CD14-positive monocyte (primary cell): ENCODE results near the gene TTPAL. TPM values are rescaled to one million over a fixed set of nuclear protein-coding genes. Genes with fewer than 3 reads are reported as not detected.

Experiments used
- DNase-seq, 3 donors: peaks; one replicate each; pipeline ENCODE4 v3.0.0-alpha.2; 2011 to 2022
- H2AFZ ChIP-seq: 2 replicates; pipeline ENCODE4 v1.6.0; 2012; ENCODE audit warnings: mild to moderate bottlenecking, low read depth, low read length, inconsistent platforms; ENCODE audit not compliant: insufficient read depth, poor library complexity, severe bottlenecking
- H3K27ac ChIP-seq, 2 donors: 1 replicate in 1 of 2; 2 replicates in 1 of 2; pipeline ENCODE4 v1.5.1; 2012 to 2013; ENCODE audit warnings: low read length in 2 of 2, control low read depth in 1 of 2, inconsistent platforms in 1 of 2, low read depth in 1 of 2, mild to moderate bottlenecking in 1 of 2
- H3K27me3 ChIP-seq, 2 donors: one replicate each; pipeline versions ENCODE4 v1.6.0 to v1.6.1; 2011 to 2013; ENCODE audit warnings: low read length in 2 of 2; ENCODE audit not compliant: control insufficient read depth in 2 of 2, insufficient read depth in 2 of 2
- H3K36me3 ChIP-seq, 2 donors: replicated peaks in 1 of 2; 1 replicate in 1 of 2; 2 replicates in 1 of 2; pipeline versions ENCODE4 v1.5.1 to v1.6.1; 2012 to 2013; ENCODE audit warnings: low read length in 2 of 2, control low read depth in 1 of 2, inconsistent platforms in 1 of 2, mild to moderate bottlenecking in 1 of 2; ENCODE audit not compliant: insufficient read depth in 2 of 2, control insufficient read depth in 1 of 2
- H3K4me1 ChIP-seq, 2 donors: 1 replicate in 1 of 2; 2 replicates in 1 of 2; pipeline versions ENCODE4 v1.5.1 to v1.6.1; 2012 to 2013; ENCODE audit warnings: low read length in 2 of 2, control low read depth in 1 of 2, inconsistent platforms in 1 of 2, mild to moderate bottlenecking in 1 of 2, moderate library complexity in 1 of 2; ENCODE audit not compliant: insufficient read depth in 2 of 2, control insufficient read depth in 1 of 2
- H3K4me2 ChIP-seq: replicated peaks from 2 replicates; pipeline ENCODE3; 2012; ENCODE audit warnings: low read length, moderate library complexity, mild to moderate bottlenecking; ENCODE audit not compliant: poor library complexity, severe bottlenecking; ENCODE audit errors: extremely low read depth
- H3K4me3 ChIP-seq, 3 experiments: fragments of 200-600 bp in 1 of 3; sonication (generic) in 1 of 3; replicated peaks in 1 of 3; 1 replicate in 2 of 3; 2 replicates in 1 of 3; pipeline ENCODE4 v1.5.1; 2011 to 2013; ENCODE audit warnings: low read length in 3 of 3, mild to moderate bottlenecking in 3 of 3, control low read depth in 2 of 3, low read depth in 2 of 3, inconsistent platforms in 1 of 3, moderate library complexity in 1 of 3
- H3K79me2 ChIP-seq: 2 replicates; pipeline ENCODE4 v1.6.0; 2012; ENCODE audit warnings: mild to moderate bottlenecking, control low read depth, inconsistent platforms, low read length, moderate library complexity; ENCODE audit not compliant: insufficient read depth
- H3K9ac ChIP-seq: 2 replicates; pipeline ENCODE4 v1.6.0; 2017; ENCODE audit warnings: low read length, mild to moderate bottlenecking; ENCODE audit not compliant: insufficient read depth, poor library complexity, severe bottlenecking
- H3K9me3 ChIP-seq, 2 donors: replicated peaks in 1 of 2; 1 replicate in 1 of 2; 2 replicates in 1 of 2; pipeline versions ENCODE4 v1.5.1 to v1.6.1; 2012 to 2013; ENCODE audit warnings: low read length in 2 of 2, control low read depth in 1 of 2; ENCODE audit not compliant: control insufficient read depth in 1 of 2, insufficient read depth in 1 of 2
- H4K20me1 ChIP-seq: 2 replicates; pipeline ENCODE4 v1.6.0; 2012; ENCODE audit warnings: mild to moderate bottlenecking, low read length, control low read depth, moderate library complexity; ENCODE audit not compliant: insufficient read depth
- H3K27ac Mint-ChIP-seq, 7 donors: one replicate each; pipeline ENCODE4 v1.8.0; 2020; ENCODE audit warnings: mild to moderate bottlenecking in 7 of 7, mixed read lengths in 7 of 7, moderate library complexity in 6 of 7, inconsistent platforms in 2 of 7
- H3K27me3 Mint-ChIP-seq, 3 donors: one replicate each; pipeline ENCODE4 v1.8.0; 2021 to 2022; ENCODE audit warnings: low read depth in 3 of 3, mild to moderate bottlenecking in 3 of 3, mixed read lengths in 3 of 3, moderate library complexity in 3 of 3, inconsistent platforms in 1 of 3
- H3K36me3 Mint-ChIP-seq, 2 donors: one replicate each; pipeline ENCODE4 v1.8.0; 2020; ENCODE audit warnings: mixed read lengths in 2 of 2, inconsistent platforms in 1 of 2, mild to moderate bottlenecking in 1 of 2
- H3K4me1 Mint-ChIP-seq: one replicate; pipeline ENCODE4 v1.8.0; 2020; ENCODE audit warnings: mild to moderate bottlenecking, mixed read lengths
- H3K4me3 Mint-ChIP-seq, 2 donors: one replicate each; pipeline ENCODE4 v1.8.0; 2020; ENCODE audit warnings: mild to moderate bottlenecking in 2 of 2, mixed read lengths in 2 of 2, moderate library complexity in 1 of 2
- H3K9me3 Mint-ChIP-seq, 7 donors: one replicate each; pipeline ENCODE4 v1.8.0; 2020 to 2022; ENCODE audit warnings: mixed read lengths in 7 of 7, mild to moderate bottlenecking in 6 of 7, moderate library complexity in 6 of 7, inconsistent platforms in 2 of 7
- CTCF ChIP-seq: fragments of 200-600 bp; IDR thresholded peaks from one replicate; pipeline ENCODE4 v1.8.0; 2022; ENCODE audit warnings: antibody characterized with exemption, mild to moderate bottlenecking
- WGBS: methylation state at CpG from one replicate; pipeline ENCODE4 v1.1.5; 2013; ENCODE audit warnings: missing lambda C conversion rate; ENCODE audit not compliant: insufficient coverage; 5-methylcytosine and 5-hydroxymethylcytosine counted together
- intact Hi-C, 2 donors: fragments of 100-400 bp; cut with micrococcal nuclease; formaldehyde crosslinking; loops; one replicate each; pipeline versions ENCODE4 v1.15.0 to v1.15.1; 2023
- polyA plus RNA-seq, 3 donors: library from polyadenylated mRNA; depleted of rRNA in 1 of 3; unstranded in 2 of 3; stranded (reverse) in 1 of 3; fragments of 300-500 nt in 2 of 3; fragments of >200 nt in 1 of 3; fragmentation: Illumina TruSeq in 2 of 3; gene quantifications; 1 replicate in 2 of 3; 2 replicates in 1 of 3; pipeline ENCODE4 v1.2.3, GENCODE V29; 2012 to 2021

Gene TTPAL
- polyA plus RNA-seq, 3 donors, result 1.5 to 4.9 (median 3.0) TPM

- Histone ChIP-seq H3K27ac (no peak overlapping the region), H3K9ac (no peak overlapping the region), H3K27me3 (no peaks in the 10 kb centered on the region), H2AFZ (no peak overlapping the region), H3K4me2 (no peak overlapping the region), H4K20me1 (no peaks in the 10 kb centered on the region), H3K4me1 (no peaks in the 10 kb centered on the region), H3K4me3 (no peak overlapping the region), H3K36me3 (no peaks in the 10 kb centered on the region), H3K79me2 (no peaks in the 10 kb centered on the region), H3K9me3 (no peaks in the 10 kb centered on the region)
- peaks cover 0 to 1% (median 0%) of the 10 kb centered on the region in 7 donors for H3K9me3 Mint-ChIP-seq
- intact Hi-C loops, result no loop called here
- H3K4me3 Mint-ChIP-seq, result no peak overlapping the region
- TF ChIP-seq CTCF, result no peak
- WGBS, result 86% methylated on average over 1 of the region's 4 CpGs
- H3K36me3 Mint-ChIP-seq, result no peaks in the 10 kb centered on the region
- no peak for DNase-seq
- H3K27me3 Mint-ChIP-seq, result peaks cover 6 to 13% (median 10%) of the 10 kb centered on the region in 3 donors
- H3K27ac Mint-ChIP-seq, result no peak overlapping the region
- H3K4me1 Mint-ChIP-seq, result peaks cover 8% of the 10 kb centered on the region
These were observed 44.6 kb upstream of the TTPAL start for GRCh38 chr20:44431118-44431501.

DNA sequence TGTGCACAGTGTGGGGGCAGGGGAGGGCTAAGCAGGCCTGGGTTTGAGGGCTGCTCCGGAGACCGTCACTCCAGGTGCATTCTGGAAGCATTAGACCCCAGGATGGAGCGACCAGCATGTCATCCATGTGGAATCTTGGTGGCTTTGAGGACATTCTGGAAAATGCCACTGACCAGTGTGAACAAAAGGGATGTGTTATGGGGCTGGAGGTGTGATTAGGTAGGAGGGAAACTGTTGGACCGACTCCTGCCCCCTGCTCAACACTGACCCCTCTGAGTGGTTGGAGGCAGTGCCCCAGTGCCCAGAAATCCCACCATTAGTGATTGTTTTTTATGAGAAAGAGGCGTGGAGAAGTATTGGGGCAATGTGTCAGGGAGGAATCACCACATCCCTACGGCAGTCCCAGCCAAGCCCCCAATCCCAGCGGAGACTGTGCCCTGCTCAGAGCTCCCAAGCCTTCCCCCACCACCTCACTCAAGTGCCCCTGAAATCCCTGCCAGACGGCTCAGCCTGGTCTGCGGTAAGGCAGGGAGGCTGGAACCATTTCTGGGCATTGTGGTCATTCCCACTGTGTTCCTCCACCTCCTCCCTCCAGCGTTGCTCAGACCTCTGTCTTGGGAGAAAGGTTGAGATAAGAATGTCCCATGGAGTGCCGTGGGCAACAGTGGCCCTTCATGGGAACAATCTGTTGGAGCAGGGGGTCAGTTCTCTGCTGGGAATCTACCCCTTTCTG lies 44.0 kb upstream of the TTPAL start:
- intact Hi-C loops, result no loop called here
- no peak overlapping the region for H3K27ac Mint-ChIP-seq
- H3K4me3 Mint-ChIP-seq, result no peak overlapping the region
- no peak for TF ChIP-seq CTCF
- Histone ChIP-seq H3K79me2 (no peaks in the 10 kb centered on the region), H2AFZ (no peak overlapping the region), H3K9me3 (no peaks in the 10 kb centered on the region), H3K4me1 (no peaks in the 10 kb centered on the region), H3K27me3 (no peaks in the 10 kb centered on the region), H3K4me3 (no peak overlapping the region), H3K36me3 (no peaks in the 10 kb centered on the region), H3K27ac (no peak overlapping the region), H3K9ac (no peak overlapping the region), H4K20me1 (no peaks in the 10 kb centered on the region), H3K4me2 (no peak overlapping the region)
- peaks cover 0 to 1% (median 0%) of the 10 kb centered on the region in 7 donors for H3K9me3 Mint-ChIP-seq
- H3K36me3 Mint-ChIP-seq, result no peaks in the 10 kb centered on the region
- peaks cover 11% of the 10 kb centered on the region for H3K4me1 Mint-ChIP-seq
- 78% methylated on average over 4 of the region's 11 CpGs for WGBS
- H3K27me3 Mint-ChIP-seq, result peaks cover 6 to 15% (median 13%) of the 10 kb centered on the region in 3 donors
- no peak for DNase-seq
